GM19455 (cell line): ENCODE results near the gene SESTD1.
"Not testable (repeated sequence)": the region's sequence is repeated elsewhere in the genome, so short reads cannot be mapped to it uniquely, and the experiment has no call there.

Source experiments
- ATAC-seq: cut with Tn5 transposase; IDR thresholded peaks from one replicate; pipeline ENCODE4 v1.9.1; 2021; ENCODE audit not compliant: unreplicated experiment

The SESTD1 gene

DNA sequence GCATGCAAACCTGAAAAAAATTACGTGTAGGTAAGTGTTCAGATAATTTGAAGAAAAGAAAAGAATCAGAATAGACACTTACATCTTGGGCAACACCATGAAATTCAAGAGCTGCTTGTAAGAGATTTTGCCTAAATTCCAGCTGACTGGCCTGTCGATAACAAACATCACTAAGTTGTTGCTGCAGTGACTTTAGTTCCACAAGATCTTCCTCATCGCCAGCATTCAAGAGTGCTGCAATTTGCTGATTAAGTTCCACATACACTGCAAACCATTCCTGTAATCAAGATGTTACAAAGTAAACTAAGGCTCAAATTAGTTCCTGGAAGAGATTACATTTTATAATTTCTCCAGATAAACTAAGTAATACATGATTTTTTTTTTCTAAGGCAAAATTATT is 140.3 kb downstream of the SESTD1 start:
- ATAC-seq, result no peak

DNA sequence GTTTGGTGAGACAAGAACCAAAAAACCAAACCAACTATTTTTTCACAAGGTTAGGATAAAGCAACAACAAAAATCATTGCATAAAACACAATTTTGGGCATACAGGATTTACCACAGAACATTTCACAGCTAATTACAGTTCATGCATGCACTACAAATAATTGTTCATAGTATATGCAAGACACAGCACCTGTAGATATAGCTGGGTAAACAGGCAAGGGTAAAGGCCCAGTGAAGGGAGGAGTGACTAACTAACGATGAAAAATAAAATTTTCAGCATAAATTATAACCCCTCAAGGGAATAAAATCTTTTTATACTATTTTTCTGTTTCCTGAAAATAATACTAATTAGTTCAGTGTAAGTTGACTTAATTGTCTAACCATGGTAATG is 141.4 kb downstream of the SESTD1 start:
- ATAC-seq, result no peak

DNA sequence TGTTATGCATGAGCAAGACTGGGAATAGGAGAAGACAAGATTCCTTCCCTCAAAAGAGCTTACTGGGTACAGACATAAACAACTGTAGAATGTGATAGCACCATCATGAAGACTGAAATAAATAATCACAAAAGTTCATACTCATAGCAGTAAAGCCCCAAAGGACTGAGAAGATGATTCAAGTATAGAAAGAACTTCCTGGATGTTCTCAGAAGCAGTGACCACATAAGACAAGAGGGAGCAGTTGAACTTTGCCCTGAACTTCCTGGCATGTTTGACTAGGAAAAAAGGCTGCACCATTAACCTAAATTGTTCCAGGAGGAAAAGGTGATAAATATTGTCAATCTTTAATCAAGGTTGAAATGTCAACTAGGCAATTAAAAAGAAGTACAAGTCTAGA is 156.9 kb downstream of the SESTD1 start:
- ATAC-seq, result no peak

DNA sequence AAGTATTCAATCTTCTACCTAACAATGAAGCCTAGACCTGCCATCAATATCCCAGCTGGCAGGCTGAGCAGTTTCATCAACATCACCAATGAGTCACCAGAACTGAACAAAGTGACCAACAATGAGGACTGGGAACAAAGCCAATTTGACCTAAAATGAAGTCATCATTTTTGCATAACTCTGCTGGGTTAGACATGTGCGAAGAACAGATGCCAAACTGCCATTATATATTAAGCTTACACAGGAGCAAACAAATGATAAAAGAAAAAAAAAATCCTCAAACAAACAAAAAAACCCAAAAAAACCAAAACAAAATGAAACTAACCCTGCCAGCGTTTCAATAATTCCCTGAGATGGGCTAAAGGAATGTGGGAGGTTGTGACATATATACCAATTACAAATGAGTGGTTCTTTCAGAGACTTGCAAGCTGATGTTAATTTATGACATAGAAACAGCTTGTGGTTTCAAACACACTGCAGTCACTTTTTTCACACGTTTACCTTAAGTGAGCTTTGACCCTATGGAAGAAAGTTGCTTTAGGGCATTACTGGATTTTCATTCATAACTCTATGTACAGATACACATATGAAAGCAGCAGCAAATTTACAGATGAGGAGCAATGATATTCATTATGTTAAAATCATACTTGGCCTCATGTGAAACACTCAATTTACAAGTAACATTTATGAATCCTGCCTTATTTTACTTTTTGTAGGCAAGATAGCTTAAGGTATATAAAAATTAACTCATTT is 157.8 kb downstream of the SESTD1 start:
- no peak for ATAC-seq

DNA sequence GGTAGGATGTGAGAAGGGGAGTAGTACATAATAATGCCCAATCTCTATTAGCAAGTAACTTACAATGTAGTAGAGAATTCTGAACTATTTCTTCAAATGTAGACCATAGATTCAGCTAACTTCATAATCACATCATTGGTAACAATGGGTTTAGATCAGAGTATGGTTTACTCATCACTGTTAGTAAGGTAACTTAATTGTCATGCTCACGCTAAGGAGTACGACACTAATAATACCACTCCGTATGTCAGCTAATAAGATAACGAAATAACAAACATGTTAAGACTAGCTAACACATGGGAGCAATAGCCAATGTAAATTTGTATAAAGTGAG is 158.3 kb downstream of the SESTD1 start:
- ATAC-seq, result no peak

DNA sequence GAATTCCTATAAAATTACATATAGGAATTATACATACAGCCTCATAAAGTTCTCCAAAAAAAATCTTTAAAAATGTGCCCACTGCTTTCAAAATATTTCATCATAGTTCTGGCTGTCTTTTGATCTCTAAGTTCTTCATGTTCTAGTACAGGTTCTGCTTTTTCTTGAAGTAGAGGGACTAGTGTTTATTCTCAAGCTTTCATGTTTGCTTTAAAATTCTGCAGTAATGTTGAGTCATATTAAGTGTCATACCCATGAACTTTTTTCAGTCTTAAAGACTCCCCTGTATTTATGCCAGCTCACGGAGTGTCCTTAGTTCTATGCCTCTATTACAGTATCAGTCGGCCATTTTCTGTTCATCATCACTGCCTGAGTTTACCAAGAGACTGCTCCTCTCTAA is 159.9 kb downstream of the SESTD1 start:
- no peak for ATAC-seq

DNA sequence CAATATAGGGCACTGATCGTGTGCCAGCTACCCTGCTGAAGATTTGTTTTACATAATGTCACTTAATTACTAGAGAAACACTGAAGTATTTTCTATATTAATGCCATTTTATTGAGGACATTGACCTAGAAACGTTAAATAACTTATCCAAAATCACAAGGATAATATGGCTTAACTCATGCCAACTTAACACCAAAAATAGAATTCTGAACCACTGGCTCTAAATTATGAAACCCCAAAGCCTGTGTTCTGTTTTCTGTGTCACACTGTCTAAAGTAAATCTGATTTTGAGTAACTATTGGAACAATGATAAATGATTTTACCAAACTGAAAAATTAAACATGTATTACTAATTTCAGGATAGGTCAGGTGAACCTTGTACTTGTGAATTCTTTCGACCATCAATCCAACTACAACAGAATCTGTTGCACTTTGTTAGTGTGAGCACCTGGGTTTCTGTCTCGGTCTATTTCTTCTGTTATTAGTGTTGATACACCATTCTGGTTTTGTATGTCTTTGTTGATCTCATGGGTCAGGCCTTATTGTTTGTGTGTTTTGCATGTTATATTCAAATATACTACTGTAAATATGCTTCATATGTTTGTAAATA is 166.4 kb downstream of the SESTD1 start:
- no peak for ATAC-seq

DNA sequence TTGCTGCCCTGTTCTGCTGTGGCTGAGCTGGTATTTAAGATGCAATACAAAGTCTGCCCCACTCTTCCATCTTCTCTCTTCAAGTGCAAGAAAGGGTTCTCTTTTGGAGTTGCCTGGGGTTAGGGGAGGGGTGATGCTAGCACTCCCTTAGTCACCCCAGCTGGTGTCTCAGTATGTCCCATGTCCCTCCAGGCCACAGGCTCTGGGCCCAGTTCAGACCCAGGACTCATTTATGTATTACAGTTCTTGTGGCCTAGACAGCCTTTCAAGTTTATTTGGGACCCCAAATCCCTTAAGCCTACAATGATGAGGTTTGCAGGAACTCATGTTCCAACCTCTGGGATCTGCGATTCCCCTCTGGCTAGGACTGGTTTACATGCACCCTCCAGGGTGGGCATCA is 167.5 kb downstream of the SESTD1 start:
- no peak for ATAC-seq

DNA sequence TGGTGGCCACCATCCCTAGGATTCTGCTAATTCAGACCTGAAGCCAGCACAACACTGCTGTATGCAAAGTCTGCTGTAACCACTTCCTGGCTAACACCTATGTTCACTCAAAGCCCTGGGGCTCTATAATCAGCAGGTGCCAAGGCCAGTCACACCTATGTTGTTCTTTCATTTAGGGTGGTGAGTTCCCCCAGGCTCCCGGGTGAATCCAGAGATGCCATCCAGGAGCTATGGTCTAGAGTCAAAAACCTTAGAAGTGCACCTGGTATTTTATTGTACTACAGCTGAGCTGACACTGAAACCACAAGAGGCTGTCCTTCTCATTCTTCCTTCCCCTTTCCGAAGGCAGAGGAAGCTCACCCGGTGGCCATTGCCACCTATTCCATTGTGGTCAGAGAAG is 168.5 kb downstream of the SESTD1 start:
- ATAC-seq, result peak; percentile 96

DNA sequence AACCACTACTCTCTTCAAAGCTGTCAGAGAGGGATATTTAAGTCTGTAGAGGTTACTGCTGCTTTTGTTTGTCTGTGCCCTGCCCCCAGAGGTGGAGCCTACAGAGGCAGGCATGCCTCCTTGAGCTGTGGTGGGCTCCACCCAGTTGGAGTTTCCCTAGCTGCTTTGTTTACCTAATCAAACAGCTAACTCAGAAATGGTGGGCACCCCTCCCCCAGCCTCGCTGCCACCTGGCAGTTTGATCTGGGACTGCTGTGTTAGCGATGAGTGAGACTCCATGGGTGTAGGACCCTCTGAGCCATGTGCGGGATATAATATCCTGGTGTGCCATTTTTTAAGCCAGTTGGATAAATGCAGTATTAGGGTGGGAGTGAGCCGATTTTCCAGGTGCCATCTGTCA is 171.7 kb downstream of the SESTD1 start:
- not testable (repeated sequence) for ATAC-seq

DNA sequence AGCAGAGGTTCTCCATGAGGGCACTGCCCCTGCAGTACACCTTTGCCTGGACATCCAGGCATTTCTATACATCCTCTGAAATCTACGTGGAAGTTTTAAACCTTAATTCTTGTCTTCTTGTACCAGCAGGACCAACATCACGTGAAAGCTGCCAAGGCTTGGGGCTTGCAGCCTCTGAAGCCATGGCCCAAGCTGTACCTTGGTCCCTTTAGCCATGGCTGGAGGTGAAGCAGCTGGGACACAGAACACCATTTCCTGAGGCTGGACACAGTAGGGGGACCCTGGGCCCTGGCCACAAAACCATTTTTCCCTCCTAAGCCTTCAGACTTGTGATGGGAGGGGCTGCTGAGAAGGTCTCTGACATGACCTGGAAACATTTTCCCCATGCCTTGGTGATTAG is 181.9 kb downstream of the SESTD1 start:
- no peak for ATAC-seq

DNA sequence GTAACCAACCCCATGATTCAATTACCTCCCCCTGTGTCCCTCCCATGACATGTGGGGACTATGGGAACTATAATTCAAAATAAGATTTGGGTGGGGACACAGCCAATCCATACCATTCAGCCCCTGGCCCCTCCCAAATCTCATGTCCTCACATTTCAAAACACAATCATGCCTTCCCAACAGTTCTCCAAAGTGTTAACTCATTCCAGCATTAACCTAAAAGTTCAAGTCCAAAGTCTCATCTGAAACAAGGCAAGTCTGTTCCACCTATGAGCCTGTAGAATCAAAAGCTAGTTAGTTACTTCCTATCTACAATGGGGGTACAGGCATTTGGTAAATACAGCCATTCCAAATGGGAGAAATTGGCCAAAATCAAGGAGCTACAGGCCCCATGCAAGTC is 182.7 kb downstream of the SESTD1 start:
- ATAC-seq, result no peak

DNA sequence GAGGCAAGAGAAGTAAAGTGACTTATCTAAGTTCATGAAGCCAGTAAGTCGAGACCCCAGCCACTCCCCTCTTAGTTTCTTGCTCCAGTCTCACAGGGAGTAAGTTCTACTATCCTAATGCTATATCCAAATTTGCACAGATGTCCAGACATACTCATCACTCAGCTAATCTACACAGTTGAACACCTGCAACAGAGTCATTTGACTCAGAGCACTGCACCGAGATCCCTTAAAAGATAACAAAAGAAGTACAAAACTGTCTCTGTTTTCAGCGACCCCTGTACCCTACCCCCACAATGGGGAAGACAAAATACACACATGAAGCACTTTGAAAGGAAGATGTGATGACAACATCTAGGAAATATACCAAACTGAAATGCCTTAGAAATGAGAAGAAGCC is 192.1 kb downstream of the SESTD1 start:
- ATAC-seq, result no peak

DNA sequence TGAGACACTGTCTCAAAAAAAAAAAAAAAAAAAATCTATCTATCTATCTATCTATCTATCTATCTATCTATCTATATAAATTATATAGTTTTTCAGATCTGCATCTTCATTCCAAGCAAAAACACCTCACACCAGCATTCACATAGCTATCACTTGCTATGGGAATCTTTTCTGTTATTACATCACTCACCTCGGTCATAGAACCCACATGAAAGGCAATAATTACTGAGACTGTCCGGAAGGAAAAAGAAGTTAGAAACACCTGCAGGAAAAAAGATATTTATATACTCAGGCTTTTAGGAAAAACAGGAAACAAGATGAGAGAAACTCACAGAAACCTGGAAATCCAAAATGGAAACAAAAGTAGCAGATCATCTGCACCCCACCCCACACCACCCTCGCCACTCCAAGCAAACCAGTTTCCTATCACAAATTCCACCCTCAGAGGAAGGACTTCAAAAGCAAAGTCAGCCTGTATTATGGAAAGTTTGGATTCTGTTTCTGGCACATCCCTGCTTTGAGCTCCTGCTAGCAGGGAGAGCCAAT is 192.7 kb downstream of the SESTD1 start:
- ATAC-seq, result no peak

DNA sequence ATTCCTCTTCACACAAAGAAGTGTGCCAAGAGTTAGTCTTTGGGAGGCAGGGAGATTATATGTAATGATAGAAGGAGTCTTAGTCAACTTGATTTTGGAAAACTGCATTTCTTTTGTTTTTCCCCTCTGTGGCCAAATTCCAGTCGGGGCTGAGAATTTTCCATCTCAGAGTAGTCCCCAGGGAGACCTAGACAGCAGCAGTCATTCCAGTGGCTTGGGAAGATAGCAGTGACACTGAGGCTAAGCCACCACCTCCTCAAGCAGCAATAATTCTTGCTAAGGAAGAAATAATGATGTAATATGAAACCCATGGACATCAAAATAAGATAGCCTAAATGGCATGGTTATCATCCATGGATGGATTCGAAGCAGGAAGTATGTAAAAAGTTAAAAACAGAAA is 193.7 kb downstream of the SESTD1 start:
- ATAC-seq, result no peak

DNA sequence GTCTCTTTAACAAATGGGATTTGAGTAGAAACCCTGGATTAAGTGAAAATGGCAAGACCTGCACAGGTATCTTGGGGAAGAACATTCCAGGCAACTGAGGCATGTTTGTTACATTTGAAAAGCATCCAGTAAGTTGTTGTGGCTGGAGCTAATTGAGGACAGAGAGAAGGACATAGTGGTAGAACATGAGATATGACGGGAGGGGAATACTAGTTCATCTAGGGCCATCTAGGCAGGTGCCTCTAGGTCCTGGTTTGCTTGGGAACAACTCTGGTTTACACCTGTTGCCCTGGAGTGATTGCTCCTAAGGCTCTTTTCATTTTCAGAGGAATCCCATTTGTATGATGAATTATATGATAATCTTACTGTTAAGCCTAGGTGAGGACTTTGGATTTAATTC is 194.9 kb downstream of the SESTD1 start:
- ATAC-seq, result no peak

DNA sequence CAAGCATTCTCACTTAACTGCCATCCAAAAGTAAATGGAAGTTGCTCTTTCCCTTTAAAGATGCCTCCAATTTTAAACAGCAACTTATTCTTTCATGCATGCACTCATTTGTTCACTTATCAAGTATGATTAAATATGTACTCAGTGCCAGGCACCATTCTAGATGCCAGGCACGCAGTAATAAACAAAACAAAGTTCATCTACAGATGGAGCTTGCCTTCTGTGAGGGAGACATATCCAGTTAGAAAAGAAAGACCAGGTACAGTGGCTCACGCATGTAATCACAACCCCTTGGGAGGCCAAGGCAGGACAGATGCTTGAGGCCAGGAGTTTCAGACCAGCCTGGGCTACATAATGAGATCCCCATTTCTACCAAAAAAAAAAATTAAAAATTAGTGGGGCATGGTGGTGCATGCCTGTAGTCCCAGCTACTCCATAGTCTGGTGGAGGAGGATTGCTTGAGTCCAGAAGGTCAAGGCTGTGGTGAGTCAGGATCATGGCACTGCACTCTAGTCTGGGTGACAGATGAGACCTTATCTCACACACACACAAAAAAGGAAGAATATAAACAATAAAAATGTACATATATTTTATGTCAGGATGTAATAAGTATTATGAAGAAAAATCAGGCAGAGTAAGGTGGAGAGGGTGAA is 195.5 kb downstream of the SESTD1 start:
- no peak for ATAC-seq

DNA sequence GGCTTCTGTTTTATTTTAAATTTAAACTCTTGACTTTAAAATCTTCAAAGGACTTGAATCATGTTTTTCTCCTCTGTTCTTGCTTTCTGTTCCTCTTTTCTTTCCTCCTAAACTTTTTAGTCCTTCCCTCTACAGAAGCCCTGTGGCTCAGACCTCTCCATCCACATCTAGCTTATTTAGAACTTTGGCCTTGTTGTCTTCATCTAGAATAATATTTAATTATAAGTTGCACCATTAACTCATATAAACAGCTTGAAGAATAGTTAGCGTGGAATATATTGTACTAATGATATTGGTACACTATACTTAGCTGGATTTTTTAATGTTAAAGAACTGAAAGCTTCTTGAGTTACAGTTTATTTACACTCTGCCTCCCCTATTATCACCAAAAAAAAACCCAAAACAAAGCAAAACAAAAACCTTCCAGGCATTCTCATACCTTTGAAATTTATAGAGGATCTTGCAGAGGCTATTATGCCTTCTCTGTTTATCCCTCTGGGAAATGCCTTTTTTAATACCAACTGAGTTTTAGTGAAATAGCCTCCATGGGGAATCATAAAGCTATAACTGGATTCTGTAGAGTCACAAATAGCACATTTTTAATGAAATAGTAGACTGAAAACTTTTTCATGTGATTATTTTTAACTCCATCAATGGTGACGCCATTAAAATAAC is 205.5 kb downstream of the SESTD1 start:
- no peak for ATAC-seq

DNA sequence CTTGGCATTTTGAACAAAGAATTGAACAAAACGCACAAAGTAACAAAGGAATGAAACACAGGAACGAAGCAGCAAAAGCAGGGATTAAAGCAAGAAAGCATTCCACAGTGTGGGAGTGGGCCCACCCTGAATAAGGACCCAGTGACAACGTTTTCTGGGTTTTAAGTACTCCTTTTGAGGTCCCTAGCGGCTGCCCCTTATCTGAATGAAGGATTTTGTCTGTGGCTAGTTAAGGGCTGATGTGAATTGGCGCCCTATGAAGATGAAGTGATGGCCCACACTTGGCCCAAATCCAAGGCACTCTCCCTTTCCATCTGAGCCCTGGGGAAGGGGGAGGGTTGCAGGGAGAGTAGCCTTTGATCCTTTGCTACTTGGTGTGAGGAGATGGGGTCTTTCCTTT is 206.9 kb downstream of the SESTD1 start:
- no peak for ATAC-seq

DNA sequence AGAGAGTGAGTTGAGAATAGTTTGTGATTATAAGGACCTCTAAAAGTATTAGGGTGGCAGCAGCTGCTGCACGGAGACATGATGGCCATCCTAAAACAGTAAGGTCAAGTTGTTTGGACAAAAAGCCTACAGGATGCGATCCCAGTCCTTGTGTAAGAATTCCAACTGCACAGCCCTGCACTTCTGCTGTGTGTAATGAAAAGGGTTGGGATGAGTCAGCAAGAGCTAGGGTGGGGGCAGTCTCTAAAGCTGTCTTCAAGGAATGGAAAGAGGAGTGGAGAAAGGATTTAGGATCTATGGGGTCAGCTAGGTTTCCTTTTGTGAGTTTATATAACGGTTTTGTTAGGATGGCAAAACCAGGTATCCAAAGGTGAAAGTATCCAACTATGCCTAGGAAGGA is 211.1 kb downstream of the SESTD1 start:
- not testable (repeated sequence) for ATAC-seq
